H1 (cell line): Measurements from ENCODE around the gene OSBPL2. TPM values are rescaled to one million over a fixed set of nuclear protein-coding genes. Genes with fewer than 3 reads are reported as not detected.

Source experiments
- CBX5 ChIP-seq: fragments of 300-800, 300-1000 bp; sonication (generic); IDR thresholded peaks from 2 replicates; pipeline ENCODE4 v1.7.1; 2016; ENCODE audit warnings: antibody characterized with exemption, low read length, low read depth
- CBX8 ChIP-seq: fragments of 300-800, 300-1000 bp; sonication (generic); IDR thresholded peaks from 2 replicates; pipeline ENCODE4 v1.7.1; 2016; ENCODE audit warnings: low read depth, low read length, borderline replicate concordance
- HDAC6 ChIP-seq: IDR thresholded peaks from one replicate; pipeline ENCODE4 v1.7.1; 2012; ENCODE audit warnings: low read depth, mild to moderate bottlenecking, inconsistent platforms, low read length, moderate library complexity
- JUND ChIP-seq: IDR thresholded peaks from 2 replicates; pipeline ENCODE4 v1.6.1; 2011; ENCODE audit warnings: mild to moderate bottlenecking, improper control_type of control experiment, low read length
- RAD21 ChIP-seq, 2 experiments: IDR thresholded peaks in 1 of 2; conservative IDR thresholded peaks in 1 of 2; 2 replicates each; pipeline ENCODE4 v1.6.1; 2011; ENCODE audit warnings: low read depth in 2 of 2, low read length in 2 of 2, improper control_type of control experiment in 1 of 2, inconsistent platforms in 1 of 2, mild to moderate bottlenecking in 1 of 2, moderate library complexity in 1 of 2
- SP2 ChIP-seq: IDR thresholded peaks from 2 replicates; pipeline ENCODE4 v1.6.1; 2012; ENCODE audit warnings: mild to moderate bottlenecking, low read length, inconsistent platforms
- polyA plus RNA-seq, 7 experiments: library from polyadenylated mRNA; depleted of rRNA in 3 of 7; stranded (reverse) in 5 of 7; unstranded in 2 of 7; fragments of >200 nt in 5 of 7; fragments of 200-250 nt in 2 of 7; gene quantifications; 1 replicate in 5 of 7; 2 replicates in 1 of 7; 4 replicates in 1 of 7; pipeline versions ENCODE4 v1.2.1 to v1.2.3, GENCODE V29; 2011 to 2013; ENCODE audit warnings: missing spikeins in 2 of 7, mixed read lengths in 2 of 7
- total RNA-seq: library from RNA; stranded (reverse); fragmentation: NEBNext Ultra II Directional; extraction: Animal tissue kit (Norgen Biotek cat#: 25700); gene quantifications from 2 replicates; pipeline ENCODE4 v1.2.1, GENCODE V29; 2021

Gene OSBPL2
- total and polyA plus RNA-seq, 2 of the 8 experiments (the other 6 are each of a cell fraction or from before 2014, with no cell fraction given): 11.7 to 42.4 TPM

DNA sequence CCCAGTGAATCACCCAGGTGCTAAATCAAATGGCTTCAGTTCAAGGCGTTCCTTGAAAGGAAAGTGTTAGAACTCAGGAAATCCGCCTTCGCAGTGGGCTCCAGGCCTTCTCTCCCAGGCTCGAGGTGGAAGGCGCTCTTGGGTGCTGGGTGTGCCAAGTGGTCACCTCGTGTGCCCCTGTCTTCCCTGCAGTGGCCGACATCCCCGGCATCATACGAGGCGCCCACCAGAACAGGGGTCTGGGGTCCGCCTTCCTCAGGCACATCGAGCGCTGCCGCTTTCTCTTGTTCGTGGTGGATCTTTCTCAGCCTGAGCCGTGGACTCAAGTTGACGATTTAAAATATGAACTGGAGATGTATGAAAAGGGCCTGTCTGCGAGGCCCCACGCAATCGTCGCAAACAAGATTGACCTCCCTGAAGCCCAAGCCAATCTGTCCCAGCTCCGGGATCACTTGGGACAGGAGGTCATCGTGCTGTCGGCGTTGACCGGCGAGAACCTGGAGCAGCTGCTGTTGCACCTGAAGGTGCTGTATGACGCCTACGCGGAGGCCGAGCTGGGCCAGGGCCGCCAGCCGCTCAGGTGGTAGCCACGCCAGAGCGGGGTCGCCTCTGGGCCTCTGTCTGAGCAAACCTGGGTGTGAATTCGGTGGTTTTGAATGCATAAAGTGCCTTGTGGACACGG lies 37.7 kb upstream of the OSBPL2 start (continued):
- no peak for TF ChIP-seq CBX8
- no peak for TF ChIP-seq CBX5
- no peak for TF ChIP-seq JUND
- TF ChIP-seq RAD21 (IDR thresholded peaks at IDR 0.05 in 1 of 2, conservative IDR thresholded peaks at IDR 0.05 in 1 of 2; ENCODE audit: low read depth in 2 of 2, low read length in 2 of 2): no peak
- TF ChIP-seq HDAC6: no peak
- TF ChIP-seq SP2: no peak
